HEK293T (cell line): ENCODE results near the gene CCDC88B.
"Not testable (repeated sequence)": the region's sequence is repeated elsewhere in the genome, so short reads cannot be mapped to it uniquely, and the experiment has no call there.

Experiments used
- BHLHE40 ChIP-seq: fragments of 450-650 bp; IDR thresholded peaks from 2 replicates; pipeline ENCODE4 v1.6.1; 2016; ENCODE audit warnings: mild to moderate bottlenecking, moderate library complexity, borderline replicate concordance
- FOXM1 ChIP-seq: fragments of 450-650 bp; IDR thresholded peaks from 2 replicates; pipeline ENCODE4 v1.6.1; 2017; ENCODE audit warnings: mild to moderate bottlenecking, borderline replicate concordance
- SUZ12 ChIP-seq: fragments of 450-650 bp; IDR thresholded peaks from 2 replicates; pipeline ENCODE4 v1.6.1; 2016; ENCODE audit warnings: mild to moderate bottlenecking

- not testable (repeated sequence) for TF ChIP-seq BHLHE40, SUZ12, FOXM1
Measured at GRCh38 chr11:64315667-64316526, 24.1 kb upstream of the CCDC88B start.
